ENCODE data around the gene RIMS1.

DNA sequence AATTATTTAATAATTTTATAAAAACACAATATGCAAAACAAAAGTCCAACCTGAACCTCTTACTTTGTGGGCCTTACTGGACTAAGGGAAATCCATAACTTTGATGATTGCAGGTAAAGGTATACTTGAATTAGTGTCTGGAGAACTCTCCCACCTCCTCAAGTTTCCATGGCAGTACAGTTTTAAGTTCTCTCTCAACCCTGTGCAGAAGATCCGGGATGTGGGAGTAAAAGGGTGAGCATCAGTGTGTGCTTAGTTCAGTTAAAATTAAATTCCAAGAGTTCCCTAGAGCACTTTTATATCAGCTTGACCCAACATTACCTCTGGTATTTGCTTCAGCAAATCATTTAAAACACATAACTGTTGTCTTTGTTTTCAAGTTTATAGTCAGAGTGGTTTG lies 47.5 kb downstream of the RIMS1 start:
- TF ChIP-seq, protein P1, sequence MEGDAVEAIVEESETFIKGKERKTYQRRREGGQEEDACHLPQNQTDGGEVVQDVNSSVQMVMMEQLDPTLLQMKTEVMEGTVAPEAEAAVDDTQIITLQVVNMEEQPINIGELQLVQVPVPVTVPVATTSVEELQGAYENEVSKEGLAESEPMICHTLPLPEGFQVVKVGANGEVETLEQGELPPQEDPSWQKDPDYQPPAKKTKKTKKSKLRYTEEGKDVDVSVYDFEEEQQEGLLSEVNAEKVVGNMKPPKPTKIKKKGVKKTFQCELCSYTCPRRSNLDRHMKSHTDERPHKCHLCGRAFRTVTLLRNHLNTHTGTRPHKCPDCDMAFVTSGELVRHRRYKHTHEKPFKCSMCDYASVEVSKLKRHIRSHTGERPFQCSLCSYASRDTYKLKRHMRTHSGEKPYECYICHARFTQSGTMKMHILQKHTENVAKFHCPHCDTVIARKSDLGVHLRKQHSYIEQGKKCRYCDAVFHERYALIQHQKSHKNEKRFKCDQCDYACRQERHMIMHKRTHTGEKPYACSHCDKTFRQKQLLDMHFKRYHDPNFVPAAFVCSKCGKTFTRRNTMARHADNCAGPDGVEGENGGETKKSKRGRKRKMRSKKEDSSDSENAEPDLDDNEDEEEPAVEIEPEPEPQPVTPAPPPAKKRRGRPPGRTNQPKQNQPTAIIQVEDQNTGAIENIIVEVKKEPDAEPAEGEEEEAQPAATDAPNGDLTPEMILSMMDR (IDR thresholded peaks at IDR 0.05): no peak
- TF ChIP-seq ZFX (IDR thresholded peaks at IDR 0.05; ENCODE audit: borderline replicate concordance): no peak
